ENCODE measurements around the gene TIAM2.

TIAM2 gene

DNA sequence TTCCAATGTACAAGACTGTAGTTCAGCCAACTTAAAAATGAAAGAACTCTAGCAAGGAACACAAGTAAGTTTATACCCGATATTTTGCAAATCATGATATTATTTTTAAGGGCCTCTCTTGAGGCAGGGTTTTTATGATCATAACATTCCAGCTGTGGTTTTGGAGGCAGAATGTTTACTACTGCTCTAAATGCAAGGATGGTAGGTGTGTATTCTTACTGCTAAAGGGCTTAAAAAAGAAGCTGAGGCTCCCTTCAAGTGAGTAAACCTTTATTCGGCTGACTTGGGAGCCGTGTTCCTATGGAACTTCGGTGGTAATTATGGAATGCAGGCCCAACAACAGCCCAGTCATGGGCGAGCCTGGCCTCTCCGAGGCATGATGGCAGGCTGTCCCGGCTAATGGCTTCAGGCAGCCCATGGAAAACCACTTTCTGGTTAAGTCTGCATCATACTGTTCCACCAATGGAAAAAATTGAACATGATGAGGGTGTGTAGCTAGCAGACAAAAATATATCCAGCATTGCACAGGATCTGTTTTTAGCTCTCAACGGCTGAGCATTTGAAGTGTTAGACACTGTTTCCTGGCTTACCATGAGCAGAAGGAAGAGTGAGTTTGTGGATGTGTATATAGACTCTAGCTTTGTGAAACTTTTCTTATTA lies 111.5 kb downstream of the TIAM2 start:
- H3K79me2 ChIP-seq (ENCODE audit: insufficient read depth, low read length) = no peaks in the 10 kb centered on the region
- H3K9me3 ChIP-seq (ENCODE audit: insufficient read depth, low read length, severe bottlenecking) = no peaks in the 10 kb centered on the region
- H2AFZ ChIP-seq (ENCODE audit: low read depth, low read length) = no peak overlapping the region
- DNase-seq (no peak), ATAC-seq (ENCODE audit: insufficient read depth, low read depth) (no peak)
- no peak overlapping the region for H3K9ac ChIP-seq (ENCODE audit: low read depth, low read length)
- no peak overlapping the region for H3K27ac ChIP-seq (ENCODE audit: low read length)
- H3K4me1 ChIP-seq (ENCODE audit: insufficient read depth, low read length) = no peaks in the 10 kb centered on the region
- no peaks in the 10 kb centered on the region for H4K20me1 ChIP-seq (ENCODE audit: insufficient read depth, low read length)
- H3K27me3 ChIP-seq (ENCODE audit: insufficient read depth, low read length, poor library complexity) = peaks cover 4% of the 10 kb centered on the region
- no peak for TF ChIP-seq EZH2 (IDR thresholded peaks at IDR 0.05; ENCODE audit: borderline replicate concordance, low read depth, low read length, severe bottlenecking)
- TF ChIP-seq, protein P1, sequence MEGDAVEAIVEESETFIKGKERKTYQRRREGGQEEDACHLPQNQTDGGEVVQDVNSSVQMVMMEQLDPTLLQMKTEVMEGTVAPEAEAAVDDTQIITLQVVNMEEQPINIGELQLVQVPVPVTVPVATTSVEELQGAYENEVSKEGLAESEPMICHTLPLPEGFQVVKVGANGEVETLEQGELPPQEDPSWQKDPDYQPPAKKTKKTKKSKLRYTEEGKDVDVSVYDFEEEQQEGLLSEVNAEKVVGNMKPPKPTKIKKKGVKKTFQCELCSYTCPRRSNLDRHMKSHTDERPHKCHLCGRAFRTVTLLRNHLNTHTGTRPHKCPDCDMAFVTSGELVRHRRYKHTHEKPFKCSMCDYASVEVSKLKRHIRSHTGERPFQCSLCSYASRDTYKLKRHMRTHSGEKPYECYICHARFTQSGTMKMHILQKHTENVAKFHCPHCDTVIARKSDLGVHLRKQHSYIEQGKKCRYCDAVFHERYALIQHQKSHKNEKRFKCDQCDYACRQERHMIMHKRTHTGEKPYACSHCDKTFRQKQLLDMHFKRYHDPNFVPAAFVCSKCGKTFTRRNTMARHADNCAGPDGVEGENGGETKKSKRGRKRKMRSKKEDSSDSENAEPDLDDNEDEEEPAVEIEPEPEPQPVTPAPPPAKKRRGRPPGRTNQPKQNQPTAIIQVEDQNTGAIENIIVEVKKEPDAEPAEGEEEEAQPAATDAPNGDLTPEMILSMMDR (IDR thresholded peaks at IDR 0.05; ENCODE audit: borderline replicate concordance, extremely low read depth, low read length, poor library complexity, severe bottlenecking) = no peak
- H3K4me2 ChIP-seq (ENCODE audit: insufficient read depth, low read length) = no peak overlapping the region
- H3K36me3 ChIP-seq (ENCODE audit: insufficient read depth, low read length) = no peaks in the 10 kb centered on the region
- H3K4me3 ChIP-seq (ENCODE audit: low read depth in 1 of 2, low read length in 2 of 2) = no peak overlapping the region

DNA sequence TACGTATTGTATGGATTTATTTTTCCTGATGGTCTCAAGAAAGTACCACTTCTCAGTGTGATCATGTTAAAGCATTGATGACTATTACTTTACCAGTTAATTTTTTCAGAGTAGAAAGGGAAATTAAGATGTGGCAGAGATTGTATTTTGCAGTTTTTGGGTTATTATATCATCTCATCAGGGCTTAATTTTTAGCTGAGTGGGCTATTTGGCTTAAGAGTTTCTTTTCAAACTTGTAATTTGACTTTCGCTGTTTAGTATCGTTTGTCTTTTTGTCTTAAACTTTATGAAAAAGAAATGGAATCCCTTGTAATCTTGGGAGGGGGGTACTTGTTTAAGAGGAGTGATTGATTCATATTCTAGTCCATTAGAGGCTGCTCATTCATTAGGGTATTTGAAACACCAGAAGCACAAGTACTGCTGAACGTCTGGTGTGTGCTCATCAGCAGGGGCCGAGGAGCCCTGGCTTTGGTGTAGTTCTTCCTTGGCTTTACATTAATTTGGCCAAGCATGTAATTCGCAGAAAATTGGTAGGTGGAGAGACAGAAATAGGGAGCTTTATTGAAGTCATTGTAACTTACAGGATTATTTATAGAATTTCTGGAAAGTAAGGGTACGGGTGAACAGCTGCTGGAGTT lies 112.4 kb downstream of the TIAM2 start:
- no peak for DNase-seq
- Histone ChIP-seq H4K20me1 (ENCODE audit: insufficient read depth, low read length) (no peaks in the 10 kb centered on the region), H3K9ac (ENCODE audit: low read depth, low read length) (no peak overlapping the region)

DNA sequence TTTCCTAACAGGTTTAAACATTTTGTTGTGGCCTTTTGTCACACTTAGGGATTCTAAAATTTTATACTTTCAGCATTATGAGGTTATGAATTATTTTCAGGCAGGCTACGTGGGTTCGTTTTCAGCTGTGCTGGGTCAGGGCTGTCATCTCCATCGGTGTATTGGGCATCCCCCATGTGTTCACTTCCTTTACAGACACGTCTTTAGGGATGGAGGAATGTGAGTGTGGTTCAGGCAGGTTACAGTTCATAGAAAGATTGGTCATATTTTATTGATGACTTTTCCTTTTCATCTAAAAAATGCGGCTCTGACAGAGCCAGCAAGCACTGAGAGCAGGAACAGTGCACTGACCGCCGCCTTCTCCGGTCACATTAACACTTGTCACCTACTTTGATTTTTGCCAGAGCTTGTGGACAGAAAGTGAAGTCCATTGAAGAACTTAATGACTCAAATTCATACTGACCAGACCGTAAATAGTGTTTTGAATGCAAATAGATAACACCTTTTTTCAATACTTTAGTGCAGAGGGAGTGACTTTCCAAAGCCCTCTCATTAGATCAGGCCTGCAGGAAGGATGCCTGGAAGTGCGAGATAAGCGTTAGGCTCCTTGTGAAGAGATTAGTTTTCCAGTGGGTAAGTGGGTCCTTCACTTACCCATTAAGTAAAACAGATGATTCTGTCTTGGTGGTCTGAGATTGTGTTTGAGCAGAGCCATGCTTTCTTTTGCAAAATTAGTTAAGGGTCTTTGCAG lies 113.1 kb downstream of the TIAM2 start:
- ATAC-seq (ENCODE audit: insufficient read depth, low read depth) (no peak), DNase-seq (no peak)
- H3K79me2 ChIP-seq (ENCODE audit: insufficient read depth, low read length) = no peaks in the 10 kb centered on the region
- TF ChIP-seq, protein P1 (IDR thresholded peaks at IDR 0.05; ENCODE audit: borderline replicate concordance, extremely low read depth, low read length, poor library complexity, severe bottlenecking) = no peak
- no peak for TF ChIP-seq EZH2 (IDR thresholded peaks at IDR 0.05; ENCODE audit: borderline replicate concordance, low read depth, low read length, severe bottlenecking)
- H3K27ac ChIP-seq (ENCODE audit: low read length) = no peak overlapping the region
- no peaks in the 10 kb centered on the region for H4K20me1 ChIP-seq (ENCODE audit: insufficient read depth, low read length)
- H2AFZ ChIP-seq (ENCODE audit: low read depth, low read length) = no peak overlapping the region
- no peak overlapping the region for H3K4me2 ChIP-seq (ENCODE audit: insufficient read depth, low read length)
- no peaks in the 10 kb centered on the region for H3K4me1 ChIP-seq (ENCODE audit: insufficient read depth, low read length)
- H3K27me3 ChIP-seq (ENCODE audit: insufficient read depth, low read length, poor library complexity) = peaks cover 4% of the 10 kb centered on the region
- H3K9ac ChIP-seq (ENCODE audit: low read depth, low read length) = no peak overlapping the region
- no peaks in the 10 kb centered on the region for H3K36me3 ChIP-seq (ENCODE audit: insufficient read depth, low read length)
- no peak overlapping the region for H3K4me3 ChIP-seq (ENCODE audit: low read depth in 1 of 2, low read length in 2 of 2)
- no peaks in the 10 kb centered on the region for H3K9me3 ChIP-seq (ENCODE audit: insufficient read depth, low read length, severe bottlenecking)

More for the DNA sequence above, 112.4 kb downstream of the TIAM2 start:
- no peaks in the 10 kb centered on the region for H3K4me1 ChIP-seq (ENCODE audit: insufficient read depth, low read length)
- H3K27ac ChIP-seq (ENCODE audit: low read length) = no peak overlapping the region
- H2AFZ ChIP-seq (ENCODE audit: low read depth, low read length) = no peak overlapping the region
- H3K79me2 ChIP-seq (ENCODE audit: insufficient read depth, low read length) = no peaks in the 10 kb centered on the region
- H3K27me3 ChIP-seq (ENCODE audit: insufficient read depth, low read length, poor library complexity) = peaks cover 4% of the 10 kb centered on the region
- no peak for ATAC-seq (ENCODE audit: insufficient read depth, low read depth)
- no peaks in the 10 kb centered on the region for H3K9me3 ChIP-seq (ENCODE audit: insufficient read depth, low read length, severe bottlenecking)
- H3K4me2 ChIP-seq (ENCODE audit: insufficient read depth, low read length) = no peak overlapping the region
- no peaks in the 10 kb centered on the region for H3K36me3 ChIP-seq (ENCODE audit: insufficient read depth, low read length)
- TF ChIP-seq, protein P1 (IDR thresholded peaks at IDR 0.05; ENCODE audit: borderline replicate concordance, extremely low read depth, low read length, poor library complexity, severe bottlenecking) = no peak
- H3K4me3 ChIP-seq (ENCODE audit: low read depth in 1 of 2, low read length in 2 of 2) = no peak overlapping the region

All from DND-41 (cell line).